MM.1S (cell line): ENCODE measurements around the gene PRSS56.

Source experiments
- EZH2 ChIP-seq: fragments of 300-600 bp; sonication (generic); optimal IDR thresholded peaks from 2 replicates; pipeline ENCODE3; 2017; ENCODE audit warnings: low read depth, mild to moderate bottlenecking, antibody characterized with exemption, low read length, mixed read lengths
- TF ChIP-seq, protein P1 (sequence below): fragments of 300-600 bp; sonication (generic); IDR thresholded peaks from 2 replicates; pipeline ENCODE4 v1.5.1; 2016; ENCODE audit warnings: antibody characterized with exemption, low read length, mixed read lengths

DNA sequence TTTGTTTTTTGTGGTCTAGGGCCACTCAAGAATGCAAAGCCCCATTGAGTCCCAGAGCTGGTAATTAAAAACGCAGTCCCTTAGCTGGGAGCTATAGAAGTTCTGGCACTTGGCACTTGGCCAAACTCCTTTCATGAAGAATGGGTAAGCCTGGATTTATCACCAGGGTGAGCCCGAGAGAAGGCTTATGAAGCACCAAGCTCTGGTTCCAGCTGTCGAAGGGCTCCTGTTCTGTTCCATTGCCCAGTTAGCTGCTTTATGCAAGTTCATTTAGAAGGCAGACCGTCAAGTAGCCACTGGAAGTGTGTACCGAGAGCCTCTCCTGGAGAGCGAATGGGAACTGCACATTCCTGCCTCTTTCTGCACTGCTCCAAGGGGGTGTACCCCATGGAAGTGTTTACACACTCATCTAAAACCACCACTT lies 46.7 kb upstream of the PRSS56 start:
- TF ChIP-seq, protein P1, sequence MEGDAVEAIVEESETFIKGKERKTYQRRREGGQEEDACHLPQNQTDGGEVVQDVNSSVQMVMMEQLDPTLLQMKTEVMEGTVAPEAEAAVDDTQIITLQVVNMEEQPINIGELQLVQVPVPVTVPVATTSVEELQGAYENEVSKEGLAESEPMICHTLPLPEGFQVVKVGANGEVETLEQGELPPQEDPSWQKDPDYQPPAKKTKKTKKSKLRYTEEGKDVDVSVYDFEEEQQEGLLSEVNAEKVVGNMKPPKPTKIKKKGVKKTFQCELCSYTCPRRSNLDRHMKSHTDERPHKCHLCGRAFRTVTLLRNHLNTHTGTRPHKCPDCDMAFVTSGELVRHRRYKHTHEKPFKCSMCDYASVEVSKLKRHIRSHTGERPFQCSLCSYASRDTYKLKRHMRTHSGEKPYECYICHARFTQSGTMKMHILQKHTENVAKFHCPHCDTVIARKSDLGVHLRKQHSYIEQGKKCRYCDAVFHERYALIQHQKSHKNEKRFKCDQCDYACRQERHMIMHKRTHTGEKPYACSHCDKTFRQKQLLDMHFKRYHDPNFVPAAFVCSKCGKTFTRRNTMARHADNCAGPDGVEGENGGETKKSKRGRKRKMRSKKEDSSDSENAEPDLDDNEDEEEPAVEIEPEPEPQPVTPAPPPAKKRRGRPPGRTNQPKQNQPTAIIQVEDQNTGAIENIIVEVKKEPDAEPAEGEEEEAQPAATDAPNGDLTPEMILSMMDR = no peak
- no peak for TF ChIP-seq EZH2
